ENCODE results near the gene ZNF536.

GRCh38 chr19:30390356-30390988 lies 18.3 kb downstream of the ZNF536 start:
- TF ChIP-seq CTCF (IDR thresholded peaks at IDR 0.05), result no peak
- TF ChIP-seq POLR2A (IDR thresholded peaks at IDR 0.05), result no peak
